NK-92 treated with Interleukin-12 subunit alpha and Interleukin-12 subunit beta, amount 100 ng/mL, for 24 hours (cell line): Measurements from ENCODE around the gene ITGB5.
"Not testable (repeated sequence)": the region's sequence is repeated elsewhere in the genome, so short reads cannot be mapped to it uniquely, and the experiment has no call there.

ENCODE experiments used
- DNase-seq: peaks from one replicate; lab custom pipeline; 2025; lab: John Stamatoyannopoulos, UW

The ITGB5 gene

GRCh38 chr3:124749877-124750276 is 137.3 kb downstream of the ITGB5 start:
- not testable (repeated sequence) for DNase-seq

- DNase-seq: no peak
Observed at GRCh38 chr3:124748560-124749198, 138.5 kb downstream of the ITGB5 start.

GRCh38 chr3:124747111-124747981 is 139.8 kb downstream of the ITGB5 start:
- no peak for DNase-seq

GRCh38 chr3:124745756-124746155 is 141.4 kb downstream of the ITGB5 start:
- DNase-seq: no peak

- no peak for DNase-seq
Observed at GRCh38 chr3:124741027-124741426, 146.1 kb downstream of the ITGB5 start.

- no peak for DNase-seq
Observed at GRCh38 chr3:124731760-124732159, 155.4 kb downstream of the ITGB5 start.

GRCh38 chr3:124730941-124731297 is 156.2 kb downstream of the ITGB5 start:
- no peak for DNase-seq

- peak; percentile 85 for DNase-seq
Observed at GRCh38 chr3:124730129-124730940, 156.8 kb downstream of the ITGB5 start, which contains the start of gene UMPS. TSS of gene UMPS (plus strand) at chr3:124730452. CDS start at chr3:124730472, 20 bp downstream.

- no peak for DNase-seq
Observed at GRCh38 chr3:124722589-124722988, 164.6 kb downstream of the ITGB5 start.

- no peak for DNase-seq
Observed at GRCh38 chr3:124714223-124714853, 172.8 kb downstream of the ITGB5 start.
